HCT116 (cell line): ENCODE results near the gene DMBT1. TPM values are rescaled to one million over a fixed set of nuclear protein-coding genes. Genes with fewer than 3 reads are reported as not detected.

Experiments
- ATAC-seq: fragments of 200-7000 bp; cut with Tn5 transposase; 2 replicates; pipeline ENCODE4 v1.9.1; 2020; ENCODE audit warnings: mild to moderate bottlenecking, moderate library complexity
- BruUV-seq: library from RNA; stranded (reverse); fragments of 400-500 nt; replicated peaks from 2 replicates; lab custom pipeline; 2021; lab: Mats Ljungman, UMichigan
- CTCF ChIA-PET: fragments of 300-600 bp; sonication (Branson Sonifier 250); formaldehyde crosslinking; loops from one replicate; lab custom pipeline; 2021; ENCODE audit warnings: antibody characterized with exemption; lab: Charles Lee
- POLR2A ChIA-PET: fragments of 300-600, 350-600 bp; sonication (Branson Sonifier 250); formaldehyde crosslinking; loops from one replicate; lab custom pipeline; 2021; ENCODE audit warnings: antibody characterized with exemption; lab: Charles Lee
- RAD21 ChIA-PET, 2 experiments: fragments of 300-600 bp; sonication (Branson Sonifier 250); formaldehyde crosslinking; loops; one replicate each; lab custom pipeline; 2023; ENCODE audit warnings: low total read pairs in 2 of 2; ENCODE audit not compliant: uncharacterized antibody in 2 of 2, unreplicated experiment in 2 of 2, low non-redundant PET in 1 of 2; lab: Charles Lee
- DNase-seq: peaks from one replicate; pipeline ENCODE4 v3.0.0-alpha.2; 2010; ENCODE audit warnings: low read depth, low spot score
- H2AFZ ChIP-seq: fragments of 200-600 bp; shearing (Covaris generic), sonication (generic); 2 replicates; pipeline ENCODE4 v1.6.1; 2017; ENCODE audit warnings: low read depth, mixed run types, mixed read lengths, antibody characterized with exemption, low read length; ENCODE audit not compliant: poor library complexity, severe bottlenecking
- H3K27ac ChIP-seq: 2 replicates; pipeline ENCODE4 v1.5.1; 2012; ENCODE audit warnings: low read depth, low read length
- H3K27me3 ChIP-seq: fragments of 200-600 bp; sonication (generic); 2 replicates; pipeline ENCODE4 v1.6.1; 2016; ENCODE audit warnings: mixed run types, low read length, mixed read lengths; ENCODE audit not compliant: insufficient read depth
- H3K36me3 ChIP-seq, 2 experiments: fragments of 200-500 bp in 1 of 2; fragments of 200-600 bp in 1 of 2; sonication (Bioruptor generic) in 1 of 2; sonication (generic) in 1 of 2; 2 replicates each; pipeline versions ENCODE4 v1.5.1 to v1.6.1; 2014 to 2016; ENCODE audit warnings: low read length in 2 of 2, inconsistent platforms in 1 of 2, mixed read lengths in 1 of 2, mixed run types in 1 of 2; ENCODE audit not compliant: insufficient read depth in 2 of 2, control insufficient read depth in 1 of 2
- H3K4me1 ChIP-seq, 2 experiments: fragments of 200-600 bp in 1 of 2; sonication (generic) in 1 of 2; 2 replicates each; pipeline versions ENCODE4 v1.5.1 to v1.6.1; 2012 to 2017; ENCODE audit warnings: low read length in 2 of 2, inconsistent platforms in 1 of 2, mild to moderate bottlenecking in 1 of 2, mixed read lengths in 1 of 2, mixed run types in 1 of 2, moderate library complexity in 1 of 2; ENCODE audit not compliant: insufficient read depth in 2 of 2, control insufficient read depth in 1 of 2
- H3K4me2 ChIP-seq: fragments of 200-600 bp; sonication (generic); 2 replicates; pipeline ENCODE4 v1.6.1; 2017; ENCODE audit warnings: mixed run types, low read length, mixed read lengths
- H3K4me3 ChIP-seq, 2 experiments: fragments of 200-600 bp in 1 of 2; sonication (generic) in 1 of 2; replicated peaks in 1 of 2; 2 replicates each; pipeline ENCODE4 v1.5.1; 2011 to 2016; ENCODE audit warnings: low read length in 2 of 2, control low read depth in 1 of 2, low read depth in 1 of 2, mild to moderate bottlenecking in 1 of 2, mixed read lengths in 1 of 2, mixed run types in 1 of 2
- H3K79me2 ChIP-seq: fragments of 200-600 bp; sonication (generic); 2 replicates; pipeline ENCODE4 v1.6.1; 2017; ENCODE audit warnings: mild to moderate bottlenecking, mixed run types, low read length, moderate library complexity, mixed read lengths; ENCODE audit not compliant: insufficient read depth
- H3K9ac ChIP-seq: fragments of 200-600 bp; sonication (generic); 2 replicates; pipeline ENCODE4 v1.6.1; 2016; ENCODE audit warnings: low read length, mixed read lengths
- H3K9me2 ChIP-seq: fragments of 200-600 bp; sonication (generic), shearing (Covaris generic); 2 replicates; pipeline ENCODE4 v1.6.1; 2017; ENCODE audit warnings: mixed run types, mild to moderate bottlenecking, moderate library complexity; ENCODE audit not compliant: insufficient read depth
- H3K9me3 ChIP-seq, 2 experiments: fragments of 200-500 bp in 1 of 2; fragments of 200-600 bp in 1 of 2; sonication (Bioruptor generic) in 1 of 2; sonication (generic) in 1 of 2; 2 replicates each; pipeline ENCODE4 v1.6.1; 2014 to 2017; ENCODE audit warnings: low read length in 2 of 2, mixed read lengths in 2 of 2, inconsistent platforms in 1 of 2, low read depth in 1 of 2, mild to moderate bottlenecking in 1 of 2, mixed run types in 1 of 2, moderate library complexity in 1 of 2; ENCODE audit not compliant: control insufficient read depth in 1 of 2, insufficient read depth in 1 of 2
- H4K20me1 ChIP-seq: fragments of 200-600 bp; sonication (generic), shearing (Covaris generic); 2 replicates; pipeline ENCODE4 v1.6.1; 2017; ENCODE audit warnings: mixed run types, mild to moderate bottlenecking, moderate library complexity; ENCODE audit not compliant: insufficient read depth
- CBX3 ChIP-seq: IDR thresholded peaks from 2 replicates; pipeline ENCODE4 v1.6.1; 2012; ENCODE audit warnings: low read depth
- EGR1 ChIP-seq: IDR thresholded peaks from 2 replicates; pipeline ENCODE4 v1.6.1; 2012; ENCODE audit warnings: low read depth
- ELF1 ChIP-seq: IDR thresholded peaks from 2 replicates; pipeline ENCODE4 v1.6.1; 2012; ENCODE audit warnings: low read depth, borderline replicate concordance
- EZH2 ChIP-seq: fragments of 200-600 bp; sonication (generic); IDR thresholded peaks from 2 replicates; pipeline ENCODE4 v1.6.1; 2017; ENCODE audit warnings: antibody characterized with exemption, mixed run types
- JUND ChIP-seq: IDR thresholded peaks from 2 replicates; pipeline ENCODE4 v1.6.1; 2012
- POLR2A ChIP-seq: IDR thresholded peaks from 2 replicates; pipeline ENCODE4 v1.7.0; 2011; ENCODE audit warnings: borderline replicate concordance; ENCODE audit not compliant: insufficient read depth, insufficient read length; ENCODE audit errors: extremely low read depth
- SP1 ChIP-seq: IDR thresholded peaks from 2 replicates; pipeline ENCODE4 v1.6.1; 2012; ENCODE audit warnings: low read depth
- SRF ChIP-seq: IDR thresholded peaks from 2 replicates; pipeline ENCODE4 v1.6.1; 2012; ENCODE audit warnings: low read depth
- ZNF274 ChIP-seq: fragments of 200-500 bp; sonication (Bioruptor generic); IDR thresholded peaks from 2 replicates; pipeline ENCODE4 v1.6.1; 2014; ENCODE audit warnings: mild to moderate bottlenecking, low read depth, low read length, inconsistent platforms
- intact Hi-C: fragments of 100-400 bp; cut with micrococcal nuclease; formaldehyde crosslinking; loops from 2 replicates; pipeline ENCODE4 v1.10.0; 2022
- total RNA-seq: library from RNA; stranded (reverse); gene quantifications from one replicate; pipeline ENCODE4 v1.2.1, GENCODE V29; 2021; ENCODE audit not compliant: unreplicated experiment
- TF ChIP-seq, protein P1 (sequence below): IDR thresholded peaks from 2 replicates; pipeline ENCODE4 v1.6.1; 2012
- TF ChIP-seq, protein P2 (sequence below), 3 experiments: fragments of 200-600 bp in 1 of 3; sonication (generic) in 1 of 3; IDR thresholded peaks in 2 of 3; conservative IDR thresholded peaks in 1 of 3; 2 replicates each; pipeline ENCODE4 v1.5.1; 2012 to 2017; ENCODE audit warnings: low read depth in 2 of 3, low read length in 2 of 3, antibody characterized with exemption in 1 of 3, borderline replicate concordance in 1 of 3, control low read depth in 1 of 3, mild to moderate bottlenecking in 1 of 3, mixed read lengths in 1 of 3, mixed run types in 1 of 3, moderate library complexity in 1 of 3; ENCODE audit not compliant: insufficient read depth in 1 of 3

Gene DMBT1
- total RNA-seq, 1 experiment from 2014 or later: 0.17 TPM

- Histone ChIP-seq H3K4me2 (no peak overlapping the region), H3K79me2 (no peaks in the 10 kb centered on the region), H3K4me1 (no peaks in the 10 kb centered on the region), H4K20me1 (no peaks in the 10 kb centered on the region), H2AFZ (no peak overlapping the region), H3K9me3 (no peaks in the 10 kb centered on the region), H3K9me2 (no peaks in the 10 kb centered on the region), H3K27me3 (peaks cover 32% of the 10 kb centered on the region), H3K4me3 (no peak overlapping the region), H3K36me3 (no peaks in the 10 kb centered on the region), H3K27ac (no peak overlapping the region), H3K9ac (no peak overlapping the region)
- ChIA-PET CTCF (no interaction called here), POLR2A (no interaction called here), RAD21 (no interaction called here)
- no TSS peak for BruUV-seq
- intact Hi-C loops: no loop called here
- DNase-seq (no peak), ATAC-seq (no peak)
- TF ChIP-seq ELF1 (no peak), EZH2 (no peak)
Measured at GRCh38 chr10:122637376-122637775, 76.8 kb downstream of the DMBT1 start.

GRCh38 chr10:122638106-122638505 lies 77.6 kb downstream of the DMBT1 start:
- DNase-seq: no peak
- no peaks in the 10 kb centered on the region for H3K79me2 ChIP-seq
- intact Hi-C loops: no loop called here
- peaks cover 31% of the 10 kb centered on the region for H3K27me3 ChIP-seq
- H3K4me3 ChIP-seq: no peak overlapping the region
- no TSS peak for BruUV-seq
- no peak for ATAC-seq
- CTCF ChIA-PET: no interaction called here
- no peak overlapping the region for H3K4me2 ChIP-seq
- no peaks in the 10 kb centered on the region for H3K9me3 ChIP-seq
- H3K4me1 ChIP-seq: no peaks in the 10 kb centered on the region
- no peaks in the 10 kb centered on the region for H4K20me1 ChIP-seq
- no peaks in the 10 kb centered on the region for H3K9me2 ChIP-seq
- RAD21 ChIA-PET: no interaction called here
- H2AFZ ChIP-seq: no peak overlapping the region
- POLR2A ChIA-PET: no interaction called here
- H3K36me3 ChIP-seq: no peaks in the 10 kb centered on the region
- H3K27ac ChIP-seq: no peak overlapping the region
- no peak overlapping the region for H3K9ac ChIP-seq
- TF ChIP-seq, protein P1, sequence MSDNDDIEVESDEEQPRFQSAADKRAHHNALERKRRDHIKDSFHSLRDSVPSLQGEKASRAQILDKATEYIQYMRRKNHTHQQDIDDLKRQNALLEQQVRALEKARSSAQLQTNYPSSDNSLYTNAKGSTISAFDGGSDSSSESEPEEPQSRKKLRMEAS: no peak
- no peak for TF ChIP-seq CBX3
- TF ChIP-seq EGR1: no peak
- TF ChIP-seq ELF1: no peak
- TF ChIP-seq SRF: no peak
- TF ChIP-seq JUND: no peak
- TF ChIP-seq, protein P2, sequence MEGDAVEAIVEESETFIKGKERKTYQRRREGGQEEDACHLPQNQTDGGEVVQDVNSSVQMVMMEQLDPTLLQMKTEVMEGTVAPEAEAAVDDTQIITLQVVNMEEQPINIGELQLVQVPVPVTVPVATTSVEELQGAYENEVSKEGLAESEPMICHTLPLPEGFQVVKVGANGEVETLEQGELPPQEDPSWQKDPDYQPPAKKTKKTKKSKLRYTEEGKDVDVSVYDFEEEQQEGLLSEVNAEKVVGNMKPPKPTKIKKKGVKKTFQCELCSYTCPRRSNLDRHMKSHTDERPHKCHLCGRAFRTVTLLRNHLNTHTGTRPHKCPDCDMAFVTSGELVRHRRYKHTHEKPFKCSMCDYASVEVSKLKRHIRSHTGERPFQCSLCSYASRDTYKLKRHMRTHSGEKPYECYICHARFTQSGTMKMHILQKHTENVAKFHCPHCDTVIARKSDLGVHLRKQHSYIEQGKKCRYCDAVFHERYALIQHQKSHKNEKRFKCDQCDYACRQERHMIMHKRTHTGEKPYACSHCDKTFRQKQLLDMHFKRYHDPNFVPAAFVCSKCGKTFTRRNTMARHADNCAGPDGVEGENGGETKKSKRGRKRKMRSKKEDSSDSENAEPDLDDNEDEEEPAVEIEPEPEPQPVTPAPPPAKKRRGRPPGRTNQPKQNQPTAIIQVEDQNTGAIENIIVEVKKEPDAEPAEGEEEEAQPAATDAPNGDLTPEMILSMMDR (IDR thresholded peaks at IDR 0.05 in 2 of 3, conservative IDR thresholded peaks at IDR 0.05 in 1 of 3; ENCODE audit: borderline replicate concordance in 1 of 3, insufficient read depth in 1 of 3, low read depth in 2 of 3, low read length in 2 of 3): no peak
- TF ChIP-seq POLR2A: no peak
- no peak for TF ChIP-seq ZNF274
- no peak for TF ChIP-seq SP1
- TF ChIP-seq EZH2: no peak
